HepG2 (cell line): ENCODE results near the gene ANKRD61. TPM values are rescaled to one million over a fixed set of nuclear protein-coding genes. Genes with fewer than 3 reads are reported as not detected.
A peak's percentile ranks its signal among the peaks of the same experiment; 100 is the strongest.

ENCODE experiments used
- KDM1A ChIP-seq: IDR thresholded peaks from 2 replicates; pipeline ENCODE4 v1.6.1; 2016; ENCODE audit warnings: missing compliant biosample characterization
- MEF2D ChIP-seq: sonication (generic); formaldehyde crosslinking; IDR thresholded peaks from 2 replicates; pipeline ENCODE4 v1.5.1; 2020; ENCODE audit warnings: mild to moderate bottlenecking, missing genetic modification reagents
- ZBTB1 ChIP-seq: sonication (generic); formaldehyde crosslinking; IDR thresholded peaks from 2 replicates; pipeline ENCODE4 v1.4.0; 2020; ENCODE audit warnings: missing genetic modification reagents, borderline replicate concordance
- ZIK1 ChIP-seq: sonication (generic); formaldehyde crosslinking; IDR thresholded peaks from 2 replicates; pipeline ENCODE4 v1.5.0; 2020; ENCODE audit warnings: mild to moderate bottlenecking, low read depth, missing genetic modification reagents, borderline replicate concordance
- ZNF138 ChIP-seq: sonication (generic); formaldehyde crosslinking; IDR thresholded peaks from 2 replicates; pipeline ENCODE4 v1.5.0; 2020; ENCODE audit warnings: mild to moderate bottlenecking, low read depth, missing genetic modification reagents
- ZNF616 ChIP-seq: sonication (generic); formaldehyde crosslinking; IDR thresholded peaks from 2 replicates; pipeline ENCODE4 v1.5.0; 2020; ENCODE audit warnings: low read depth, mild to moderate bottlenecking, missing genetic modification reagents
- ZNF781 ChIP-seq: sonication (generic); formaldehyde crosslinking; IDR thresholded peaks from 2 replicates; pipeline ENCODE4 v1.5.1; 2020; ENCODE audit warnings: borderline replicate concordance, mild to moderate bottlenecking, missing genetic modification reagents; ENCODE audit errors: not compliant biosample characterization
- ZSCAN31 ChIP-seq: sonication (generic); formaldehyde crosslinking; IDR thresholded peaks from 2 replicates; pipeline ENCODE4 v1.5.0; 2020; ENCODE audit warnings: low read depth, mild to moderate bottlenecking, missing genetic modification reagents
- polyA plus RNA-seq, 8 experiments: library from polyadenylated mRNA; depleted of rRNA in 3 of 8; stranded (reverse) in 7 of 8; unstranded in 1 of 8; fragments of >200 nt; fragmentation: Illumina TruSeq in 4 of 8; extraction: Trizol in 4 of 8; gene quantifications; 2 replicates each; pipeline versions ENCODE4 v1.2.1 to v1.2.3, GENCODE V29; 2011 to 2016; ENCODE audit warnings: low read depth in 4 of 8, missing spikeins in 1 of 8, mixed read lengths in 1 of 8; ENCODE audit not compliant: insufficient read depth in 1 of 8
- total RNA-seq, 5 experiments: library from RNA; depleted of rRNA; stranded (reverse); fragments of >200 nt; fragmentation: Illumina TruSeq; extraction: Trizol; gene quantifications; 2 replicates each; pipeline ENCODE4 v1.2.3, GENCODE V29; 2016; ENCODE audit warnings: low read depth in 1 of 5
- TF ChIP-seq, protein P1 (sequence below), 2 experiments: sonication (generic) in 1 of 2; formaldehyde crosslinking in 1 of 2; IDR thresholded peaks; 2 replicates each; pipeline versions ENCODE4 v1.4.0 to v1.6.1; 2018 to 2020; ENCODE audit warnings: missing genetic modification reagents in 2 of 2, borderline replicate concordance in 1 of 2, low read depth in 1 of 2, mild to moderate bottlenecking in 1 of 2, missing biosample characterization in 1 of 2
- TF ChIP-seq, protein P2 (sequence below): sonication (generic); formaldehyde crosslinking; IDR thresholded peaks from 2 replicates; pipeline ENCODE4 v1.4.0; 2020; ENCODE audit warnings: missing genetic modification reagents
- TF ChIP-seq, protein P3 (sequence below): IDR thresholded peaks from 2 replicates; pipeline ENCODE4 v1.6.1; 2018; ENCODE audit warnings: missing genetic modification reagents, mild to moderate bottlenecking, missing compliant biosample characterization
- TF ChIP-seq, protein P4 (sequence below): sonication (generic); formaldehyde crosslinking; IDR thresholded peaks from 2 replicates; pipeline ENCODE4 v1.4.0; 2020; ENCODE audit warnings: low read depth, mild to moderate bottlenecking, missing genetic modification reagents
- TF ChIP-seq, protein P5 (sequence below): IDR thresholded peaks from 2 replicates; pipeline ENCODE4 v1.6.1; 2016; ENCODE audit warnings: missing compliant biosample characterization, missing genetic modification reagents, borderline replicate concordance

ANKRD61 gene
- total and polyA plus RNA-seq, 2 of the 13 experiments (the other 11 are each of a cell fraction or from before 2014, with no cell fraction given), result 0.13 TPM; not detected in 1

DNA sequence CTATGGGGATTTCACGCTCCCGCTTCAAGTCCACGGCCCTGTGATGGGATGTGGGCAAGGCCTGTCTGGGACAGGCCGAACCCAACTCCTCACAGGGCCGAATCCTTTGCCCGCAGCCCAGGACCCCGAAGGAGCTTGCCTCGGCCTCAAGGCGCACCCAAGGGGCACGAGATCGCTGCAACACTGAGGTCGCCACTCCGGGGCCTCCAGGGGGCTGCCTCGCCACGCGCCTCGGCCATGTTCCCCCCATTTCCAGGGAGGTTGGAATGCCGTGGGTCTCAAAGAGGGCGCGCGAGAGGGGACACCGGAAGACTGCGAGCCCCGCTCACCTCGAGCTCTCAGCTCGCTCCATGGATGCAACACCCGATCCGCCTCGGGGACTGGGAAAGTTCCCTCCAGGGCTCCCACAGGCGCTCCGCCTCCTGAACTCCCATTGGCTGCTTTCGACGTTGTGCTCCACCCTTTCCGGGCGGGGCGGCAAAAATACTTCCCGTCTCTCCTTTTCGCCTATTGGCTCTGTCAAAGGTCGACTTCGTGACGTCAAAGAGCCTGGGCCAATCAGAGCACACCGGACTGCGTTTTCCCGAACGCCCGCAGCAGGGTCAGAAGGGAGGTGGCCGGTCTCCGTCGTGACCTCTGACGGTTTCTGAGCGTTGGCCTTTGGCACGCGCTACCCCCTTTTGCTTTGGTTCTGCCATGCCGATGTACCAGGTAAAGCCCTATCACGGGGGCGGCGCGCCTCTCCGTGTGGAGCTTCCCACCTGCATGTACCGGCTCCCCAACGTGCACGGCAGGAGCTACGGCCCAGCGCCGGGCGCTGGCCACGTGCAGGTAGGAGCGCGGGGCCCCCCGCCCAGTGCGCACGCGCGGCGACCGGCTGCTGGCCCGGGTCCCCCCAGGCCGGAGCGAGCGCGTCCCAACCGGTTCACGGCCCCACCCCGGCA lies 22.2 kb upstream of the ANKRD61 start, which contains the start of the genes AIMP2 and PMS2 (continued):
- TF ChIP-seq ZNF781 (CRISPR knock-in tag) (peak; percentile 99), ZSCAN31 (CRISPR knock-in tag) (peak; percentile 100), KDM1A (no peak), ZBTB1 (CRISPR knock-in tag) (no peak; the same call in 1 of the 2 replicates), ZNF138 (CRISPR knock-in tag) (peak; percentile 99), ZIK1 (peak; percentile 100), MEF2D (CRISPR knock-in tag) (peak; percentile 93), ZNF616 (CRISPR knock-in tag) (peak; percentile 99)
- TF ChIP-seq, protein P1, sequence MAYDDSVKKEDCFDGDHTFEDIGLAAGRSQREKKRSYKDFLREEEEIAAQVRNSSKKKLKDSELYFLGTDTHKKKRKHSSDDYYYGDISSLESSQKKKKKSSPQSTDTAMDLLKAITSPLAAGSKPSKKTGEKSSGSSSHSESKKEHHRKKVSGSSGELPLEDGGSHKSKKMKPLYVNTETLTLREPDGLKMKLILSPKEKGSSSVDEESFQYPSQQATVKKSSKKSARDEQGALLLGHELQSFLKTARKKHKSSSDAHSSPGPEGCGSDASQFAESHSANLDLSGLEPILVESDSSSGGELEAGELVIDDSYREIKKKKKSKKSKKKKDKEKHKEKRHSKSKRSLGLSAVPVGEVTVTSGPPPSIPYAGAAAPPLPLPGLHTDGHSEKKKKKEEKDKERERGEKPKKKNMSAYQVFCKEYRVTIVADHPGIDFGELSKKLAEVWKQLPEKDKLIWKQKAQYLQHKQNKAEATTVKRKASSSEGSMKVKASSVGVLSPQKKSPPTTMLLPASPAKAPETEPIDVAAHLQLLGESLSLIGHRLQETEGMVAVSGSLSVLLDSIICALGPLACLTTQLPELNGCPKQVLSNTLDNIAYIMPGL (CRISPR knock-in tag; IDR thresholded peaks at IDR 0.05; ENCODE audit: borderline replicate concordance in 1 of 2, low read depth in 1 of 2), result peak; percentile 88 to 93
- TF ChIP-seq, protein P2, sequence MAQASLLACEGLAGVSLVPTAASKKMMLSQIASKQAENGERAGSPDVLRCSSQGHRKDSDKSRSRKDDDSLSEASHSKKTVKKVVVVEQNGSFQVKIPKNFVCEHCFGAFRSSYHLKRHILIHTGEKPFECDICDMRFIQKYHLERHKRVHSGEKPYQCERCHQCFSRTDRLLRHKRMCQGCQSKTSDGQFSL (CRISPR knock-in tag), result peak; percentile 89
- TF ChIP-seq, protein P3, sequence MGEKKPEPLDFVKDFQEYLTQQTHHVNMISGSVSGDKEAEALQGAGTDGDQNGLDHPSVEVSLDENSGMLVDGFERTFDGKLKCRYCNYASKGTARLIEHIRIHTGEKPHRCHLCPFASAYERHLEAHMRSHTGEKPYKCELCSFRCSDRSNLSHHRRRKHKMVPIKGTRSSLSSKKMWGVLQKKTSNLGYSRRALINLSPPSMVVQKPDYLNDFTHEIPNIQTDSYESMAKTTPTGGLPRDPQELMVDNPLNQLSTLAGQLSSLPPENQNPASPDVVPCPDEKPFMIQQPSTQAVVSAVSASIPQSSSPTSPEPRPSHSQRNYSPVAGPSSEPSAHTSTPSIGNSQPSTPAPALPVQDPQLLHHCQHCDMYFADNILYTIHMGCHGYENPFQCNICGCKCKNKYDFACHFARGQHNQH, result peak; percentile 99
- TF ChIP-seq, protein P4, sequence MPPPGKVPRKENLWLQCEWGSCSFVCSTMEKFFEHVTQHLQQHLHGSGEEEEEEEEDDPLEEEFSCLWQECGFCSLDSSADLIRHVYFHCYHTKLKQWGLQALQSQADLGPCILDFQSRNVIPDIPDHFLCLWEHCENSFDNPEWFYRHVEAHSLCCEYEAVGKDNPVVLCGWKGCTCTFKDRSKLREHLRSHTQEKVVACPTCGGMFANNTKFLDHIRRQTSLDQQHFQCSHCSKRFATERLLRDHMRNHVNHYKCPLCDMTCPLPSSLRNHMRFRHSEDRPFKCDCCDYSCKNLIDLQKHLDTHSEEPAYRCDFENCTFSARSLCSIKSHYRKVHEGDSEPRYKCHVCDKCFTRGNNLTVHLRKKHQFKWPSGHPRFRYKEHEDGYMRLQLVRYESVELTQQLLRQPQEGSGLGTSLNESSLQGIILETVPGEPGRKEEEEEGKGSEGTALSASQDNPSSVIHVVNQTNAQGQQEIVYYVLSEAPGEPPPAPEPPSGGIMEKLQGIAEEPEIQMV, result peak; percentile 95; the same call in 1 of the 2 replicates
- TF ChIP-seq, protein P5, sequence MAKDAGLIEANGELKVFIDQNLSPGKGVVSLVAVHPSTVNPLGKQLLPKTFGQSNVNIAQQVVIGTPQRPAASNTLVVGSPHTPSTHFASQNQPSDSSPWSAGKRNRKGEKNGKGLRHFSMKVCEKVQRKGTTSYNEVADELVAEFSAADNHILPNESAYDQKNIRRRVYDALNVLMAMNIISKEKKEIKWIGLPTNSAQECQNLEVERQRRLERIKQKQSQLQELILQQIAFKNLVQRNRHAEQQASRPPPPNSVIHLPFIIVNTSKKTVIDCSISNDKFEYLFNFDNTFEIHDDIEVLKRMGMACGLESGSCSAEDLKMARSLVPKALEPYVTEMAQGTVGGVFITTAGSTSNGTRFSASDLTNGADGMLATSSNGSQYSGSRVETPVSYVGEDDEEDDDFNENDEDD (CRISPR knock-in tag), result peak; percentile 97
